ENCODE data around the gene ARID5A.

Gene ARID5A

GRCh38 chr2:96501471-96501874 is 35.1 kb upstream of the ARID5A start:
- Histone ChIP-seq H3K27me3 (replicated peaks) (peaks cover 31% of the 10 kb centered on the region), H3K36me3 (replicated peaks) (no peaks in the 10 kb centered on the region), H3K4me3 (ENCODE audit: low read depth, low read length) (no peak overlapping the region), H3K27ac (no peak overlapping the region)
- TF ChIP-seq, protein P1, sequence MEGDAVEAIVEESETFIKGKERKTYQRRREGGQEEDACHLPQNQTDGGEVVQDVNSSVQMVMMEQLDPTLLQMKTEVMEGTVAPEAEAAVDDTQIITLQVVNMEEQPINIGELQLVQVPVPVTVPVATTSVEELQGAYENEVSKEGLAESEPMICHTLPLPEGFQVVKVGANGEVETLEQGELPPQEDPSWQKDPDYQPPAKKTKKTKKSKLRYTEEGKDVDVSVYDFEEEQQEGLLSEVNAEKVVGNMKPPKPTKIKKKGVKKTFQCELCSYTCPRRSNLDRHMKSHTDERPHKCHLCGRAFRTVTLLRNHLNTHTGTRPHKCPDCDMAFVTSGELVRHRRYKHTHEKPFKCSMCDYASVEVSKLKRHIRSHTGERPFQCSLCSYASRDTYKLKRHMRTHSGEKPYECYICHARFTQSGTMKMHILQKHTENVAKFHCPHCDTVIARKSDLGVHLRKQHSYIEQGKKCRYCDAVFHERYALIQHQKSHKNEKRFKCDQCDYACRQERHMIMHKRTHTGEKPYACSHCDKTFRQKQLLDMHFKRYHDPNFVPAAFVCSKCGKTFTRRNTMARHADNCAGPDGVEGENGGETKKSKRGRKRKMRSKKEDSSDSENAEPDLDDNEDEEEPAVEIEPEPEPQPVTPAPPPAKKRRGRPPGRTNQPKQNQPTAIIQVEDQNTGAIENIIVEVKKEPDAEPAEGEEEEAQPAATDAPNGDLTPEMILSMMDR (IDR thresholded peaks at IDR 0.05; ENCODE audit: low read depth, low read length, missing control alignments) = no peak
- DNase-seq = no peak
- in situ Hi-C loops (cut with HindIII; ENCODE audit: low pct_ligation_motif_present, low sequenced_read_pairs) = no loop called here

GRCh38 chr2:96501886-96502810 is 34.4 kb upstream of the ARID5A start:
- no peak for DNase-seq
- TF ChIP-seq, protein P1 (IDR thresholded peaks at IDR 0.05; ENCODE audit: low read depth, low read length, missing control alignments) = no peak
- in situ Hi-C loops (cut with HindIII; ENCODE audit: low pct_ligation_motif_present, low sequenced_read_pairs) = no loop called here

GRCh38 chr2:96502891-96503636 is 33.5 kb upstream of the ARID5A start:
- TF ChIP-seq, protein P1 (IDR thresholded peaks at IDR 0.05; ENCODE audit: low read depth, low read length, missing control alignments) = no peak
- peaks cover 26% of the 10 kb centered on the region for H3K27me3 ChIP-seq (replicated peaks)
- no peak overlapping the region for H3K4me3 ChIP-seq (ENCODE audit: low read depth, low read length)
- DNase-seq = no peak
- in situ Hi-C loops (cut with HindIII; ENCODE audit: low pct_ligation_motif_present, low sequenced_read_pairs) = no loop called here
- no peak overlapping the region for H3K27ac ChIP-seq
- no peaks in the 10 kb centered on the region for H3K36me3 ChIP-seq (replicated peaks)

More at GRCh38 chr2:96501886-96502810, 34.4 kb upstream of the ARID5A start:
- peaks cover 31% of the 10 kb centered on the region for H3K27me3 ChIP-seq (replicated peaks)
- no peak overlapping the region for H3K4me3 ChIP-seq (ENCODE audit: low read depth, low read length)
- H3K27ac ChIP-seq = no peak overlapping the region
- H3K36me3 ChIP-seq (replicated peaks) = no peaks in the 10 kb centered on the region

DNA sequence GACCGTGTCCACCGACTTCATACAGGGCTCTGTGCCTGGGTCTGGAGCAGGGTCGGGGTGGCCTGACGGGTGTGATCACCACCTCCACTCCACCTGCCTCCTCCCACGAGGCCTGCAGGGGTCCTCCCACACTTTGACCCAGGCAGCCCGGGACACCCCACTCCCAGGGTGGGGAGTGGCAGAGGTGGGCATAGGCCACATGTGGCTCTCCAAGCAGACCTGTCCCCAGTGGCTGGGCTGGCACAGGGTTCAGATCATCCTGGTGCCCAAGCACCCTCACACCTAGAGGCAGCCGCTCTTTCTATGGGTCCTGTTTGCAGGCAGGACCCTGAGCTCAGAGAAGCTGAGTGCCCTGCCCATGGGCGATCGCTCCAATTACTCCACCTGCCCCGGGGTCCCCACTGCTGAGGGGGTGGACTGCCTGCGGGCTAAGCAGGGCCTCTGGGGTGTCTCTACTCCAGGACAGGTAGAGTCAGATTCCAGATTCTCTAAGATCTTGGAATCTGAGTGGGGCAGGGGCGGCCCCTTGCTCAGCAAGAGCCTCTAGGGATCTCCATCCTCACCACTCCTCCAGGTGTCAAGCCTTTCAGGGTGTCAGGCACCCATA is 32.8 kb upstream of the ARID5A start:
- TF ChIP-seq, protein P1 (IDR thresholded peaks at IDR 0.05; ENCODE audit: low read depth, low read length, missing control alignments) = no peak
- no peak overlapping the region for H3K4me3 ChIP-seq (ENCODE audit: low read depth, low read length)

DNA sequence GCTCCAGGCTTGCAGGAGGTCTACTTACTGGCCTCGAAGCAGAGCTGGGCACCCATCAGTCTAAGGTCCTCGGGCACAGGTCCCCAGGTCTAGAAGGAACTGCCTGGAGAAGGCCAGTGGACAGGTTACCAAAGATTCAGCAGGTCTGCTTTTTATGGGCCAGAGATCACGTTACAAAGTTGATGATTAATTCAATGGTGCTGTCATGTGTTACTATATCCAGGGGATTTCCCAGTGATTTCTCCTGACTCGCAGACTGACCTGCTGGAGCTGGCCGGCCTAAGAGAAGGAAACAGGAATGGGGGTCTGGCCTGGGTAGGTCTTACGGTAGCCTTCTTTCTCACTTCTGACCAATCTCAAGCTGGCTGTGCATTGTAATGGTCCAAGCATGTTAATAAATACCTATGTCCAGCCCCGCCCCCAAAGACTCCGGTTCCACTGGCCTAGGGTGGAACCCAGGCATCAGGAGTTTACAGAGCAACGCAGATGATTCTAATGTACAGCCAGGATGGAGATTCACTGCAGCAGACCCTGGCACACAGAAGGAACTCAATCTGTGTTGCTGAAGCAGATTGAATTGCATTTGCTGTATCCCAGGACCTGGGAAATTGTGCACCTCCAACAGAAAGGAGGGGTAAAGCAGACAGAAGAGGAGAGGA is 31.2 kb upstream of the ARID5A start, which contains the start of gene NEURL3:
Gene NEURL3 (minus strand): TSS at position 127 of the 659 bp plus-strand sequence. CDS start 71 bp downstream, at position 56.
- no peak within 1 kb of the TSS for H3K27ac ChIP-seq
- in situ Hi-C loops (cut with HindIII; ENCODE audit: low pct_ligation_motif_present, low sequenced_read_pairs) = no loop called here
- H3K27me3 ChIP-seq (replicated peaks) = peaks cover 13% of the 10 kb centered on the region
- TF ChIP-seq, protein P1 (IDR thresholded peaks at IDR 0.05; ENCODE audit: low read depth, low read length, missing control alignments) = no peak
- H3K36me3 ChIP-seq (replicated peaks) = no peaks in the 10 kb centered on the region
- no peak within 1 kb of the TSS for H3K4me3 ChIP-seq (ENCODE audit: low read depth, low read length)
- peak; percentile 52 for DNase-seq

More for the DNA sequence above, 32.8 kb upstream of the ARID5A start:
- no peak overlapping the region for H3K27ac ChIP-seq
- H3K36me3 ChIP-seq (replicated peaks) = no peaks in the 10 kb centered on the region
- H3K27me3 ChIP-seq (replicated peaks) = peaks cover 22% of the 10 kb centered on the region
- in situ Hi-C loops (cut with HindIII; ENCODE audit: low pct_ligation_motif_present, low sequenced_read_pairs) = no loop called here
- DNase-seq = no peak
